NB4 (cell line): ENCODE results near the gene TUT7.
"Not testable (repeated sequence)": the region's sequence is repeated elsewhere in the genome, so short reads cannot be mapped to it uniquely, and the experiment has no call there.

Source experiments
- DNase-seq: peaks from one replicate; pipeline ENCODE4 v3.0.0; 2010; ENCODE audit warnings: low read depth
- H3K4me3 ChIP-seq: one replicate; pipeline ENCODE4 v1.5.1; 2011; ENCODE audit warnings: mild to moderate bottlenecking, low read depth, low read length, moderate library complexity
- MYC ChIP-seq: IDR thresholded peaks from 2 replicates; pipeline ENCODE4 v1.6.1; 2011; ENCODE audit warnings: low read depth, low read length
- POLR2A ChIP-seq: IDR thresholded peaks from 2 replicates; pipeline ENCODE4 v1.6.1; 2011; ENCODE audit warnings: mild to moderate bottlenecking; ENCODE audit not compliant: insufficient read length; ENCODE audit errors: extremely low read depth
- TF ChIP-seq, protein P1 (sequence below): IDR thresholded peaks from one replicate; pipeline ENCODE4 v1.5.1; 2012; ENCODE audit warnings: low read depth, low read length
- TF ChIP-seq, protein P2 (sequence below): IDR thresholded peaks from 2 replicates; pipeline ENCODE4 v1.6.1; 2011; ENCODE audit warnings: low read depth, low read length

Gene TUT7

DNA sequence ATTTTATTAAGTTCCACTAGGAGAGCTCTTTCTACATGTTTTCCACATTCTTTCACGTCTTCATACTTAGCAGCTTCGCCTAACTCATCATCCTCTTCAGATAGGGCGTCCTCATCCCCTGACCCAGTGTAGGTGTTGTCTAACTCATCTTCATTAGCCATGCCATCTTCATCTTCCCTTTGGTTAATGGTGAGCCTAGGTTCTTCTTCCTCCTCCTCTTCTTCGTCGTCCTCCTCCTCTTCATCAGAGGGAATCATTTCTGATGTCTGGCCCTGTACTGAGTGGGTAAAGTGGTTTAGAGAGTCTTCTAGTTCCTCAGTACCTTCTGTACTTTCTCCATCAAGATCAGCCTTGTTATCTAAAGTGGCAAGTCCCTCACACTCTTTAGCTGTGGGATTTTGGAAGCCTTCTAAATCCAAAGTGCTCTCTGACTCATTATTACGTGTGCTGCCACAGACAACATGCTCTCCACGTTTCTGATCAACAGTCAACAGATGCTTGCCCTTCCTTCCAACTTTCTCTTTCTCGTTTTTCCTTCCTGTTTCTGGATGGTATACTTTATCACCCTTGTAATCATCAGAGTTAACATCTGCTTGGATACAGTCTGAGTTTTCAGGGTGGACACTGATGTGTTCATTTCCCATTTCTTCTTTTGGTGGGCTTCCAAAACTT is 31.1 kb downstream of the TUT7 start:
- no peak for DNase-seq
- H3K4me3 ChIP-seq, result no peak overlapping the region
- TF ChIP-seq POLR2A, result no peak
- TF ChIP-seq MYC, result no peak
- TF ChIP-seq, protein P1, sequence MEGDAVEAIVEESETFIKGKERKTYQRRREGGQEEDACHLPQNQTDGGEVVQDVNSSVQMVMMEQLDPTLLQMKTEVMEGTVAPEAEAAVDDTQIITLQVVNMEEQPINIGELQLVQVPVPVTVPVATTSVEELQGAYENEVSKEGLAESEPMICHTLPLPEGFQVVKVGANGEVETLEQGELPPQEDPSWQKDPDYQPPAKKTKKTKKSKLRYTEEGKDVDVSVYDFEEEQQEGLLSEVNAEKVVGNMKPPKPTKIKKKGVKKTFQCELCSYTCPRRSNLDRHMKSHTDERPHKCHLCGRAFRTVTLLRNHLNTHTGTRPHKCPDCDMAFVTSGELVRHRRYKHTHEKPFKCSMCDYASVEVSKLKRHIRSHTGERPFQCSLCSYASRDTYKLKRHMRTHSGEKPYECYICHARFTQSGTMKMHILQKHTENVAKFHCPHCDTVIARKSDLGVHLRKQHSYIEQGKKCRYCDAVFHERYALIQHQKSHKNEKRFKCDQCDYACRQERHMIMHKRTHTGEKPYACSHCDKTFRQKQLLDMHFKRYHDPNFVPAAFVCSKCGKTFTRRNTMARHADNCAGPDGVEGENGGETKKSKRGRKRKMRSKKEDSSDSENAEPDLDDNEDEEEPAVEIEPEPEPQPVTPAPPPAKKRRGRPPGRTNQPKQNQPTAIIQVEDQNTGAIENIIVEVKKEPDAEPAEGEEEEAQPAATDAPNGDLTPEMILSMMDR, result no peak
- TF ChIP-seq, protein P2, sequence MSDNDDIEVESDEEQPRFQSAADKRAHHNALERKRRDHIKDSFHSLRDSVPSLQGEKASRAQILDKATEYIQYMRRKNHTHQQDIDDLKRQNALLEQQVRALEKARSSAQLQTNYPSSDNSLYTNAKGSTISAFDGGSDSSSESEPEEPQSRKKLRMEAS, result no peak

DNA sequence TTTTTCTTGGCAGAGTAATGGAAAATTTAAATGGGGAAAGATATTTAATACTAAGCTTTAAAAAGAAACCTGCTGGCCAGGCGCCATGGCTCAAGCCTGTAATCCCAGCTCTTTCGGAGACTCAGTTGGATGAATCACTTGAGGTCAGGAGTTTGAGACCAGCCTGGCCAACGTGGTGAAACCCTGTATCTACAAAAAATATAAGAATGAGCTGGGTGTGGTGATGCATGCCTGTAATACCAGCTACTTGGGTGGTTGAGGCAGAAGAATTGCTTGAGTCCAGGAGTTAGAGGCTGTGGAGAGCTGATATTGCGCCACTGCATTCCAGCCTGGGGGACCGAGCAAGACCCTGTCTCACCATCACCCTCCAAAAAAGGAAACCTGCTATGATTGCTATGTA is 32.8 kb downstream of the TUT7 start:
- no peak for DNase-seq
- no peak overlapping the region for H3K4me3 ChIP-seq
- TF ChIP-seq, protein P1, result no peak
- no peak for TF ChIP-seq MYC
- no peak for TF ChIP-seq POLR2A
- TF ChIP-seq, protein P2, result no peak

DNA sequence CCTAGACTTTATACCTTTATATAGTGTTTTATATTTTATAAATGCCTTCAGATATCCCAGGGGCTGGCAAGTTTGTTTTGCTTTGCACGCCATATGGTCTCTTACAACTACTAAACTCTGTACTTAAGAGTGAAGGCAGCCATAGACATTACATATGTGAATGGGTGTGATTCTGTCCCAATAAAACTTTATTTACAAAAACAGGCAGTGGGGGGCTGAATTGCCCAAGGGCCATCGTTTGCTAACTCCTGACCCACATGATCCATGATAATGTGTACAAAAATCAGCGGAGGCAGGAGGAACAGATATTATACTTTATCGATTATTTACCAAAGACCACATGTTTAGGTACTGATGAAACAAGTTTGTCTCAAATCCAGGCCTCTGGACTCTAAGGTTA is 36.0 kb downstream of the TUT7 start:
- TF ChIP-seq, protein P1, result no peak
- TF ChIP-seq POLR2A (no peak), MYC (no peak)
- TF ChIP-seq, protein P2, result no peak
- DNase-seq, result no peak
- no peak overlapping the region for H3K4me3 ChIP-seq

DNA sequence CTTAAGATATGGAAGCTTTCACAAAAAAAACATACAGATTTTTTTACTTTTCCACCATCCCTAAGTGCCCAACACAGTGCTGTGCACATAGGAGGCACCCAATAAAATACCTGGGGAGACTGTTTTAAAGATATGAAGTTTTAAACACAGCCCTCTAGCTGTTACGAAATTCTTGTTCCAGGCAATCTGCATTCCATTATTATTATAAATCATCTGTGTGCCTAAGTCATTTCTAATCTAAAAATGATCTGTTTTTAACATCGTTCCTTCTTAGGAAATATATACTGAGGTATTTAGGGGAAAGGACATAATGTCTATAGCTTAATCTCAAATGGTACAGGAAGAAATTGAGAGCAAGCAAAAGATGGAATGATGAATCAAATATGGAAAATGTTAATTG is 39.1 kb downstream of the TUT7 start:
- no peak for DNase-seq
- H3K4me3 ChIP-seq, result no peak overlapping the region
- TF ChIP-seq, protein P1, result no peak

DNA sequence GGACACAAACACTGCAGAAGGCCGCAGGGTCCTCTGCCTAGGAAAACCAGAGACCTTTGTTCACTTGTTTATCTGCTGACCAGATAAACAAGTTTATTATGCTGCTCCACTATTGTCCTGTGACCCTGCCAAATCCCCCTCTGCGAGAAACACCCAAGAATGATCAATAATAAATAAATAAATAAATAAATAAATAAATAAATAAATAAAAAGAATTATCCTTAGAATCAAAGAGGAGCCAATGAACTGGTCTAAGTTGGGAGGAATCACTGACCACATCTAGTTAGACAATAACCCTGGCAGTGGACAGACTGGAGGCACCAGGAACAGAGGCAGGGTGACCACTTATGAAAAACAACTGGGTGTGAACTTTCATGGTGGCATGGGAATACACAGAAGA is 41.3 kb downstream of the TUT7 start:
- not testable (repeated sequence) for H3K4me3 ChIP-seq, DNase-seq

DNA sequence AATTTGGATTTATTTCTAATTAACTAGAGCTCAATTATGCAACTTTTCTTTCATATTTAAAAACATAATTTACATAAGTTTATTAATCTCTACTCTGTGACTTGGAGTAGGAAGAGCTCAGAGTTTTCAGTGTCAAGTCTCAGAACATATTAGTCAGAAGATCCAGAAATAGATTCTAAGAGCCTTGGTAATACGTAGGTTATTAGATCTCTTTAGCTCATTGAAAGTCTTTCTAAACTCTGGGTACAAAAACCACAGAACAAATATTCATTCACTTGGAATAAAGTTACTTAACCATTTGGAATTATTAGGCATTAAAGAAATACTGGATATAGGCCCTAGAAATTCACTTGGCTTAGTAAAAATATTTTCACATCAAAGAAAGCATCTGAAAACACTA is 45.5 kb downstream of the TUT7 start:
- no peak overlapping the region for H3K4me3 ChIP-seq
- TF ChIP-seq, protein P1, result no peak
- TF ChIP-seq POLR2A, result no peak
- no peak for DNase-seq
